B cell (primary cell): ENCODE data around the gene FZD10. TPM values are rescaled to one million over a fixed set of nuclear protein-coding genes. Genes with fewer than 3 reads are reported as not detected.

Experiments
- ATAC-seq: fragments of 200-7000 bp; cut with Tn5 transposase; one replicate; pipeline ENCODE4 v1.10.0; 2021; ENCODE audit warnings: low read depth, mild to moderate bottlenecking, moderate number of reproducible peaks, moderate library complexity
- CTCF ChIA-PET: fragments of 350-600 bp; sonication (Branson Sonifier 250); formaldehyde crosslinking; loops from one replicate; lab custom pipeline; 2021; ENCODE audit warnings: antibody characterized with exemption, inconsistent platforms; lab: Charles Lee
- POLR2A ChIA-PET: fragments of 350-600 bp; sonication (Branson Sonifier 250); formaldehyde crosslinking; loops from one replicate; lab custom pipeline; 2021; ENCODE audit warnings: antibody characterized with exemption; lab: Charles Lee
- DNase-seq: peaks from one replicate; pipeline ENCODE4 v3.0.0; 2013
- H2AFZ ChIP-seq: 2 replicates; pipeline ENCODE4 v1.6.1; 2012; ENCODE audit warnings: mild to moderate bottlenecking, low read depth, low read length; ENCODE audit not compliant: insufficient read depth, poor library complexity, severe bottlenecking
- H3K27ac ChIP-seq, 2 donors: 1 replicate in 1 of 2; 2 replicates in 1 of 2; pipeline ENCODE4 v1.5.1; 2012 to 2013; ENCODE audit warnings: low read length in 2 of 2, mild to moderate bottlenecking in 2 of 2, moderate library complexity in 1 of 2
- H3K27me3 ChIP-seq, 4 experiments: fragments of 200-600 bp in 1 of 4; sonication (generic) in 1 of 4; replicated peaks in 1 of 4; 1 replicate in 2 of 4; 2 replicates in 2 of 4; pipeline versions ENCODE4 v1.6.1 to v1.7.0; 2013 to 2016; ENCODE audit warnings: low read length in 3 of 4, mild to moderate bottlenecking in 2 of 4, mixed read lengths in 1 of 4, moderate library complexity in 1 of 4; ENCODE audit not compliant: insufficient read depth in 4 of 4, control insufficient read depth in 3 of 4; ENCODE audit errors: control extremely low read depth in 1 of 4
- H3K36me3 ChIP-seq, 2 experiments: replicated peaks in 1 of 2; 1 replicate in 1 of 2; 2 replicates in 1 of 2; pipeline versions ENCODE4 v1.6.1 to v1.7.1; 2013; ENCODE audit warnings: low read length in 1 of 2; ENCODE audit not compliant: insufficient read depth in 2 of 2, control insufficient read depth in 1 of 2; ENCODE audit errors: control extremely low read depth in 1 of 2, extremely low read depth in 1 of 2
- H3K4me1 ChIP-seq, 2 donors: fragments of 200-600 bp in 1 of 2; sonication (generic) in 1 of 2; 1 replicate in 1 of 2; 2 replicates in 1 of 2; pipeline versions ENCODE4 v1.5.1 to v1.6.1; 2013 to 2017; ENCODE audit warnings: low read length in 2 of 2; ENCODE audit not compliant: control insufficient read depth in 2 of 2, insufficient read depth in 2 of 2
- H3K4me2 ChIP-seq: replicated peaks from 2 replicates; pipeline ENCODE3; 2012; ENCODE audit warnings: mild to moderate bottlenecking, low read depth, low read length; ENCODE audit not compliant: poor library complexity, severe bottlenecking
- H3K4me3 ChIP-seq, 5 experiments: fragments of 200-600 bp in 1 of 5; sonication (generic) in 1 of 5; 1 replicate in 3 of 5; 2 replicates in 2 of 5; pipeline versions ENCODE4 v1.5.1 to v1.7.0; 2011 to 2016; ENCODE audit warnings: low read length in 4 of 5, mild to moderate bottlenecking in 4 of 5, low read depth in 2 of 5, control low read depth in 1 of 5, moderate library complexity in 1 of 5; ENCODE audit not compliant: insufficient read depth in 1 of 5; ENCODE audit errors: control extremely low read depth in 1 of 5, extremely low read depth in 1 of 5
- H3K79me2 ChIP-seq: fragments of 200-600 bp; sonication (generic); one replicate; pipeline ENCODE4 v1.6.0; 2016; ENCODE audit warnings: low read length; ENCODE audit not compliant: control insufficient read depth, insufficient read depth
- H3K9ac ChIP-seq: fragments of 200-600 bp; sonication (generic); 2 replicates; pipeline ENCODE4 v1.6.1; 2017; ENCODE audit warnings: mild to moderate bottlenecking, low read length, moderate library complexity
- H3K9me3 ChIP-seq, 3 donors: one replicate each; pipeline versions ENCODE4 v1.6.1 to v1.7.1; 2013; ENCODE audit warnings: low read length in 2 of 3; ENCODE audit not compliant: control insufficient read depth in 2 of 3, insufficient read depth in 1 of 3; ENCODE audit errors: control extremely low read depth in 1 of 3
- H4K20me1 ChIP-seq: 2 replicates; pipeline ENCODE4 v1.6.0; 2012; ENCODE audit warnings: mild to moderate bottlenecking, low read length; ENCODE audit not compliant: insufficient read depth, control insufficient read depth, poor library complexity, severe bottlenecking
- H3K27ac Mint-ChIP-seq: one replicate; pipeline ENCODE4 v1.8.0; 2021; ENCODE audit warnings: mixed read lengths
- H3K27me3 Mint-ChIP-seq: one replicate; pipeline ENCODE4 v1.8.0; 2021; ENCODE audit warnings: mixed read lengths
- H3K4me1 Mint-ChIP-seq: one replicate; pipeline ENCODE4 v1.8.0; 2021; ENCODE audit warnings: mixed read lengths
- H3K4me3 Mint-ChIP-seq: one replicate; pipeline ENCODE4 v1.8.0; 2021; ENCODE audit warnings: mixed read lengths
- H3K9me3 Mint-ChIP-seq: one replicate; pipeline ENCODE4 v1.8.0; 2022; ENCODE audit warnings: mixed read lengths; ENCODE audit not compliant: insufficient read depth
- CTCF ChIP-seq: fragments of 200-600 bp; IDR thresholded peaks from one replicate; pipeline ENCODE4 v1.8.0; 2022; ENCODE audit warnings: antibody characterized with exemption, mild to moderate bottlenecking
- EZH2 ChIP-seq: IDR thresholded peaks from 2 replicates; pipeline ENCODE4 v1.6.1; 2012; ENCODE audit warnings: borderline replicate concordance, low read depth, mild to moderate bottlenecking, moderate library complexity, low read length; ENCODE audit not compliant: insufficient read depth, poor library complexity, severe bottlenecking
- WGBS: methylation state at CpG from one replicate; pipeline ENCODE4 v1.1.5; 2013; ENCODE audit warnings: missing lambda C conversion rate; ENCODE audit not compliant: insufficient coverage; 5-methylcytosine and 5-hydroxymethylcytosine counted together
- intact Hi-C: fragments of 100-400 bp; cut with micrococcal nuclease; formaldehyde crosslinking; loops from one replicate; pipeline ENCODE4 v1.10.0; 2022
- polyA plus RNA-seq: library from polyadenylated mRNA; depleted of rRNA; stranded (reverse); fragments of >200 nt; gene quantifications from 2 replicates; pipeline ENCODE4 v1.2.3, GENCODE V29; 2012
- total RNA-seq, 2 donors: library from RNA; stranded (reverse); fragments of 120-200 nt in 1 of 2; gene quantifications; 1 replicate in 1 of 2; 2 replicates in 1 of 2; pipeline versions ENCODE4 v1.2.3 to v1.2.4, GENCODE V29; 2013 to 2022

The FZD10 gene
- total and polyA plus RNA-seq, 2 donors (not counting 1 experiment from before 2014, with no cell fraction given): not detected

- Mint-ChIP-seq H3K4me3 (no peak overlapping the region), H3K27me3 (peaks cover 24% of the 10 kb centered on the region), H3K4me1 (peaks cover 2% of the 10 kb centered on the region), H3K9me3 (no peaks in the 10 kb centered on the region), H3K27ac (no peak overlapping the region)
- no peaks in the 10 kb centered on the region for H3K79me2 ChIP-seq
- DNase-seq (no peak), ATAC-seq (no peak)
- intact Hi-C loops: no loop called here
- H4K20me1 ChIP-seq: no peaks in the 10 kb centered on the region
- no peak overlapping the region for H3K4me2 ChIP-seq
- CTCF ChIA-PET: no interaction called here
- no peak overlapping the region for H3K9ac ChIP-seq
- no peaks in the 10 kb centered on the region for H3K36me3 ChIP-seq
- no peak overlapping the region for H3K4me3 ChIP-seq
- peaks cover 0 to 27% (median 11%) of the 10 kb centered on the region in 4 experiments for H3K27me3 ChIP-seq
- H3K4me1 ChIP-seq: peaks cover 1 to 7% of the 10 kb centered on the region in 2 donors
- no peak overlapping the region for H2AFZ ChIP-seq
- 80% methylated on average over 2 of the region's 2 CpGs for WGBS
- TF ChIP-seq EZH2 (no peak), CTCF (no peak)
- H3K27ac ChIP-seq: no peak overlapping the region
- POLR2A ChIA-PET: no interaction called here
- H3K9me3 ChIP-seq: peaks cover 0 to 25% (median 0%) of the 10 kb centered on the region in 3 donors
These were observed 4.0 kb downstream of the FZD10 start for GRCh38 chr12:130166306-130166705.

GRCh38 chr12:130167537-130167936 lies 5.3 kb downstream of the FZD10 start:
- ATAC-seq: no peak
- Histone ChIP-seq H3K4me1 (no peaks in the 10 kb centered on the region), H3K4me3 (no peak overlapping the region), H4K20me1 (no peaks in the 10 kb centered on the region), H3K27ac (no peak overlapping the region), H3K79me2 (no peaks in the 10 kb centered on the region), H3K36me3 (no peaks in the 10 kb centered on the region), H3K9me3 (peaks cover 0 to 18% (median 0%) of the 10 kb centered on the region in 3 donors), H3K27me3 (peaks cover 0 to 21% (median 10%) of the 10 kb centered on the region in 4 experiments), H3K4me2 (no peak overlapping the region), H2AFZ (no peak overlapping the region), H3K9ac (no peak overlapping the region)
- Mint-ChIP-seq H3K4me3 (no peak overlapping the region), H3K4me1 (peaks cover 2% of the 10 kb centered on the region), H3K27me3 (peaks cover 24% of the 10 kb centered on the region), H3K9me3 (no peaks in the 10 kb centered on the region), H3K27ac (no peak overlapping the region)
- ChIA-PET POLR2A (no interaction called here), CTCF (no interaction called here)
- WGBS: no CpG with 5 or more reads among the region's 1 CpG
- intact Hi-C loops: no loop called here
- no peak for DNase-seq
- TF ChIP-seq CTCF (no peak), EZH2 (no peak)
